GM18520 (cell line): ENCODE measurements around the gene TSPAN9.

Experiments
- ATAC-seq: cut with Tn5 transposase; IDR thresholded peaks from one replicate; pipeline ENCODE4 v1.9.1; 2021; ENCODE audit not compliant: unreplicated experiment

Gene TSPAN9

GRCh38 chr12:3308063-3308462, 230.9 kb downstream of the TSPAN9 start:
- no peak for ATAC-seq

- ATAC-seq: no peak
Observed at GRCh38 chr12:3308609-3309008, 231.4 kb downstream of the TSPAN9 start.

DNA sequence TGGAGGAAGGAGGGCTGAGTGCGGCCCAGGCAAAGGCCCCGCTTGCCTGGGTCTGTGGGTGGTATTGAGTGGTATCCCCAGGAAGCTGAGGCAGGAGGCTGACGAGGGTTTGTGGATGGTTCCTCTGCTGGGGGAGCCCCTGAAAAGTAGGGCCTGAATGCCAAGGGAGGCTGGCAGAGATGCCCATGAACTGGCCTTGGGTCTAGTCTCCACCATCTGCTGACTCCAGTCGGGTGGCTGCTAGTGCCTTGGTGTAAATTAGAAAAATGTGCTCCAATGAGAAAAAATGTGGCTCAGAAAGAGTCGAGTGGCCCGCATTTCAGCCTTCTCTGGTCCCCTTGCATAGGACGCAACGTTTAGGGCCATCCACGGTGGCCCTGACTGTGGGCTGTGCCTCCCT, 232.6 kb downstream of the TSPAN9 start:
- ATAC-seq: no peak

DNA sequence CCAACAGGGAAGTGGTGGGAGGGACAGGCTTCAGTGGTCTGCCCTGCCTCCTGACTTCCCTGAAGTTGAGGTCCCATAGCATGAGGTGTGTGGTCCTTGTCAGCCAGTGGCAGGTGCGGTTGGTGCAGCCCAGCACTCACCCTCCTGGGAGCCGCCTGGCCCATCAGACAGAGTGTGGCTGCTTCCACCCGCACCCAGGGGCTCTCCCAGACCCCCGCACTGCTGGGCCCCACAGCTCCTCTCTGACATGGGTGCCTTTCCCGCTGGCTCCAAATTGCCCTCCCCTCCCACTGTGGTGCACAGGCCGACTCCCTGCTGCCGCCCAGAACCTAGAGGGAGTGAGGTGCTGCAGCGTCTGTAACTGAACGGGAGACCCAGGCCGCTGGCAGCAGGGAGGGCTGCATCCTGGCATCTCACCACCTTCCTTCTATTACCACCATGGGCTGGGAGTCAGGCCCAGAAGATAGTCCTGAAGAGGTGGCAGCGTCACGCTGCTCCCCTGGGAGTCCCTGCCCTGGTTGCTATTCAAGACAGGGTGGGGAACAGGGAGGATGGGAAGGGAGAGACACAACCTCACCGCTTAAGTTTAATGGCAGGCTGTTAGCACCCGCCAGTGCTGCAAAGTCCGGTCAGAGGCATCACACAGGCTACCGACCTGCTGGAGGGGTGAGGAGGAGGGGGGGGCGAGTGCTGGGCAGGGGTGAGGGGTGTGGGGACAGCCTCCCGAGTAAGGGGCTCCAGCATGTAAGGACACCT, 233.3 kb downstream of the TSPAN9 start:
- no peak for ATAC-seq

GRCh38 chr12:3311027-3311402, 233.8 kb downstream of the TSPAN9 start:
- ATAC-seq: no peak

- no peak for ATAC-seq
Observed at GRCh38 chr12:3311491-3312103, 234.4 kb downstream of the TSPAN9 start.

GRCh38 chr12:3313066-3313465, 235.9 kb downstream of the TSPAN9 start:
- no peak for ATAC-seq

- ATAC-seq: no peak
Observed at GRCh38 chr12:3313675-3314663, 236.8 kb downstream of the TSPAN9 start.

GRCh38 chr12:3315201-3315661, 238.1 kb downstream of the TSPAN9 start:
- ATAC-seq: no peak

GRCh38 chr12:3316776-3317480, 239.7 kb downstream of the TSPAN9 start:
- ATAC-seq: no peak

DNA sequence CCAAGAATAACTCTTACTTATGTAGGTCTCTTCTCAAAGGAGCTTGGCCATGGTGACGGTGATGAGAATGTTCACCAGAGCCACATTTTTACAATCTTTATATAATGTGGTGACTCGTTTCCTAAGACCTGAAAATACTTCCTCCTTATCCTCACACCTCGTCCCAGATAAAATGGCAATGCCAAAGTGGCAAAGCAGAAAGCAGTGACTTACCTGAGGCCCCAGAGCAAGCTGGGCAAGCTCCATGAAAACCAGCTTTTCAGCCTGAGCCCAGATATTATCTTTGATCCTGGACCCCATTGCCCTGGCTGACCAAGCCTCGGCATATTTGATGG, 240.3 kb downstream of the TSPAN9 start:
- ATAC-seq: no peak

GRCh38 chr12:3317841-3318501, 240.8 kb downstream of the TSPAN9 start:
- no peak for ATAC-seq

DNA sequence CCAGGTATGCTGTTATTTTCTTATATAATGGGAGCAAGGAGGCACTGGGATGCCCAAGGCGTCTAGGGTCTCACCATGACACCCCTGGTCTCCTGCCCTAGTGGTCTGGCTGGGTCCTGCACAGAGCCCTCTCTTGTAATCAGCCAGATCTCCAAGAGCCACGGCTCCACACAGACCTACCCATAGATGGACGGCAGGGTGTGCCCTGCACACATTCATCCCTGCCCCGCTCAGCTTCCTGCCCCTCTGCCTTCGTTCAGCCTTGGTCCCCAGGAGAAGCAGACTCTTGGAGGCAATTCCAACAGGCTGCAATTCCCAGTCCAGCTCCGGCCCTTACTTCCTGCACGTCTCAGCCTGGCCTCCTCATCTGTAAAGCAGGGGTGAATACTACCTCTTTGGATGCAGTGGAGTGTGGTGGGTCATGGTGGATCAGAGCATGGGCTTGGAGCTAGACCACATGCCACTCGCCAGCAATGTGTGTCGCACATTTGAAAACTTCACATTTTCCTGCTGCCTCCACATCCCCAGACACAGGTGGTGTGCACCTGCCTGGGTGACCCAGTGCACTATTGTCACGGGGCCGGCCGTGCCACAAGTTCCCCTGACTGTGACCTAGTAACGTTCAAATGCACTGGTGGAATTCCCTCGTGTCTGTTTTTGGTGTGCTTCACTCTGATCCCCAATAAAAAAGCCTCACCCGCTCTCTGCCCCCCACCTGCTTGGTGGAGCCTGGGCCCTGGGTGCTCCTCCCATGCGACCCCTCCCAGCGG, 242.7 kb downstream of the TSPAN9 start:
- no peak for ATAC-seq

DNA sequence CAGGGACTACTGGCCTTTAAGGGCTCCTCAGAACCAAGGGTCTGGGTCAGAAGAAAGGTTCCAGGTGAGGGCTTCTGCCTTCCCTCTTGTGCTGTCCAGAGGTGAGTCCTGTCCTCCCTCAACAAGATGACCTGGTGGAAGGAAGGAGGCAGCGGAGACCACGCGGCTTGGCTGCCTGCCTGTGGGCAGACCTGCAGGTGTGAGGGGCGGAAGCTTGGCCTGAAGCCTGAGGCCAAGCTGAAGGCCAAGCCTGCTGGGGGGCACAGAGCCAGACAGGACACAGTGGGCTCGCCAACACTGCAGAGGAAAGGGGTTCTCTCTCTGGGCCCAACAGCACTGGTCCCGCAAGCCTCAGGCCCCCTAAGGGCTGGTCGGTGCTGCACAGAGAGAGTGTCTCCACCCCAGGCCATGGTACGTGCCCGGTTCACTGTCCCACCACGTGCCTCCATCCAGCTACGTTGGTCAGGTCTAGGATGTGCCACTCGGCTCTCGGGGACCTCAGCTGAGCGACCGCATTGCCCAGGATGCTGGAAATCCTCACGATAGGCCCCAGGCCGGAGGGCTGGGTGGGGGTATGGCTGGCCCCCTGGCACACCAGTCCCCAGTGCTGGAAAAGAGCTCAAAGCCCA, 243.8 kb downstream of the TSPAN9 start:
- no peak for ATAC-seq

GRCh38 chr12:3321881-3322280, 244.7 kb downstream of the TSPAN9 start:
- no peak for ATAC-seq

DNA sequence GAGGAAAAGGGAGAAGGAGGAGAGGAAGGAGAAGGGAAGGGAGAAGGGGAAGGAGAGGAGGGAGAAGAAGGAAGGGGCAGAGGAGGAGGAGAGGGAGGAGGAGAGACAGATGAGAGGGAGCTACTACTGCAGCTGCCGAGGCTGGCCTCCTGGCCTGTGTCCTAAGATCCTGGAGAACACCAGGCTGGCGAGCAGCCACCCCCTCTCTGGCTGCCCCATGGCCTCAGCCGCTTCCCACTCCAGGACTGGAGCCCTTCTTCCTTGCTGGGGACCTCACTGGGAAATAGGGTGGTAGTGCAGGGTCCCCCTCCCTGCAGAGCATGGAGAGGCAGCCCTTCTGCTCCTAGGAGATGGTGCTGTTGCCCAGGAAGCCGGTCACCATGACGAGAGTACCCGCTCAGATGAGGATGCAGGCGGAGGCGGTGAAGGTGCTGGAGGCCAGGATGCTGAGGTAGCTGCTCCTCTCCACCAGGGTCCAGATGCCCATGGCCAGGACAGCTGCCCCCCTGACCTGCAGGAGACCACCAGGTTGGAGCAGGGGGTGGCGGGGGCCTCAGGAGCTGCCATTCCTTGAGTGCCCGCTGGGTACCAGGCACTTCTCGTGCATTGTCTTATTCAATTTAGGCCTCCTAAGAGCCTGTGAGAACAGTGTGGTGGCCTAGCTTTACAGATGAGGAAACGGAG, 246.0 kb downstream of the TSPAN9 start:
- no peak for ATAC-seq

GRCh38 chr12:3325736-3326135, 248.6 kb downstream of the TSPAN9 start:
- ATAC-seq: no peak

DNA sequence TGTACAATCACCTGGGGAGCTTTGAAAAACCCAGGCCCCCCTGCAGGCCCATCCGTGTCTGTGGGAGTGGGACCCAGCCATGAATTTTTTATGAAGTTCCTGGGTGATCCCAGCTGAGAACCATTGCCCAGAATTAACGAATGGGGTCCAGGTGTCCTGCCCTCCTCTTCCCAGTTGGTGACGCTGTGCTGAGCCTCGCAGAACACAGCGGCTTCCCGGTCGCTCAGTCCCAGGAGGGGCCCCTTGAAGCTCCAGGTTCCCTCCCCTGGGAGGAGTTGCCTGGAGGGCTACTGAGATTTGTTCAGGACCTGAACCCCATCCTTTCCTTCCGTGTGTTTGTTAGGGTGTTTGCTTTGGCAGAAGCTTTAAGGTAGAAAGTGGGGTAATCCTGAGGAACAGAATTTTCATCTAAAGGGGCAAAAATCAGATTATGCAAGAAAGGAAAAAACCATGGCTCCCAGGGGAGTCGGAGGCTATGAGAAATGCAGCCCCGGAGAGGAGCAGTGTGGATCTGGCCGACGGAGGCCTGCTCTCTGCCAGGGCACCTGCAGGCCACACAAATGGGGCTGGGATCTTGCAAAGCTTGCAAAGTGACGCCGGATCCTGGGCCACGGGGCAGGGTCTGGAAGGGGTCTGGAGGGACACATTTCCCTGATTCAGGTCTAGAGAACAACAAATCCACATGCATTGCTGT, 249.1 kb downstream of the TSPAN9 start:
- ATAC-seq: no peak
